CD4-positive, alpha-beta T cell treated with Interleukin-6 for 4 hours (primary cell): ENCODE measurements around the gene VPS13C.

ENCODE experiments used
- DNase-seq: peaks from one replicate; pipeline ENCODE4 v3.0.0-alpha.2; 2020; ENCODE audit warnings: mixed read lengths

The VPS13C gene

GRCh38 chr15:61840090-61840489 lies 220.2 kb downstream of the VPS13C start:
- DNase-seq, result no peak

GRCh38 chr15:61839546-61839945 lies 220.7 kb downstream of the VPS13C start:
- DNase-seq, result no peak

- peak; percentile 56 for DNase-seq
These were observed 224.6 kb downstream of the VPS13C start for GRCh38 chr15:61835496-61836106.

DNA sequence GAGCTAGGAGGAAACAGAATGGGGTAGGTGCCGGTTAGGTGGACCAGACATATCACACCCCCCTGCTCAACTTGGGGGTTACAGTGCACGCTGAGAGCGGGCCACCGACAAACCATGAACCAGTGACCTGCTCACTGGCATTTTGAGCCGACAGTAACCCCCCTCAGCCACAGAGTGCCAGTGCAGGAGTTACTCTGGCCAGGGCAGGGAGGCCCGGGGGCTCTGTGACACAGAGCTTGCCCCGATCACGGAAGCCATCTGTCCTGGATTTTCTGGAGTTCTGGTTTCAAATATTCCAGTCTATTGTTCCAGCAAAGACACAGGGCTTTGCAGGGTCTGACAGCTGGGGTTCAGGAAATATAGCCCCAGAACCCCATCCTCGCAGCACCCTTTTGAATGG lies 225.2 kb downstream of the VPS13C start:
- no peak for DNase-seq

- DNase-seq, result peak; percentile 70
These were observed 226.1 kb downstream of the VPS13C start for GRCh38 chr15:61834076-61834697.

- no peak for DNase-seq
These were observed 228.0 kb downstream of the VPS13C start for GRCh38 chr15:61832223-61832622.

GRCh38 chr15:61831505-61831921 lies 228.7 kb downstream of the VPS13C start:
- DNase-seq, result no peak

GRCh38 chr15:61830536-61831330 lies 229.5 kb downstream of the VPS13C start:
- DNase-seq, result no peak

GRCh38 chr15:61829514-61829889 lies 230.7 kb downstream of the VPS13C start:
- no peak for DNase-seq

DNA sequence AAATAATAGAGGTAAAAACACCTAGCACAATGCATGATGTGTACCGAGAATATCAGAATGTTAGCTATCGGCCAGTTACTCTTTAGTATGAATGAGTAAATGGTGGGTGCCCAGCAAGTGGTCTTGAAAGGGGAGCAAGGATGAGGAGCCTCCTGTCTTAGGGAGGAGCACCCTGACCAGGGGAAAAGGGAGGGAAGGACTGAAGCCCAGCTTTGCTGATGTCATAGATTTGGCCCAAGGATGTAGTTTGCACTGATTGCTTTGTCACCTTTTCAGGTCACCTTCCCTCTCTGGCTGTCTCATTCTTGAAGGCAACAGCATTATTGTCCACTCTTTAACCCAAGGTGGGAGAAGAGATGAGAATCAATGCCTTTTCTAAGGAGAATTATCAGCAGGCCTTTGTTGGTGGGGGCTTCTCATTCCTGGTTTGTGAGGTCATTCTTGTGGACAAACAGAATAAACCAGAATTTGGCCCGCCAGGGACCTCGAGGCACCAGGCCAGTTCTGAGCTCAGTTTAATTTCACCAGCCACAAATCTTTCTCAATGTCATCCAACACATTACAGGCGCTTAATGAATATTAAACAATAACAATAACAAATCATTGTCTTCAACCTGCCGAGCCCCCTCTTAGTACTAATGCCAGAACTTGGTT lies 231.3 kb downstream of the VPS13C start:
- DNase-seq, result no peak

- no peak for DNase-seq
These were observed 232.2 kb downstream of the VPS13C start for GRCh38 chr15:61828008-61828407.

GRCh38 chr15:61827131-61827530 lies 233.1 kb downstream of the VPS13C start:
- no peak for DNase-seq

DNA sequence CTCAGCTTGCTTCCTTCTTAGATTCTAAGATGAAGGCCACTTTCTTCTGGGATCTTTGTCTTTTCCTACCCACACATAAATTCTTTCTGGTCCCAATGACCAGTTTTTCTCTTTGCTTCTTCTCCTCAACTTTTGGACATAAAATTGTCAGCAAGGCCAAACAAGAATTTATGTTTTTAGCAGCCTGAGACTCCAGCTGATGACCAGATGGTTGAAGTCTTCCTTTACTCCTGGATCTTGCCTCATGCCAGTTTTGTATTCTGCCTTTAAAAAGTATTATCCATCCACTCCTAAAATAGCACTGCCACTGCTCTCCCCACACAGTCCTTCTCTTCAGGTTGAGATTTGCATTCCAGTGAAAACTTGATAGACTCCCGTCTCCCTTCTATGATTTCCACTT lies 236.0 kb downstream of the VPS13C start:
- no peak for DNase-seq

- DNase-seq, result no peak
These were observed 237.7 kb downstream of the VPS13C start for GRCh38 chr15:61822511-61822910.

- no peak for DNase-seq
These were observed 239.3 kb downstream of the VPS13C start for GRCh38 chr15:61820951-61821350.

GRCh38 chr15:61820212-61820611 lies 240.0 kb downstream of the VPS13C start:
- DNase-seq, result no peak

DNA sequence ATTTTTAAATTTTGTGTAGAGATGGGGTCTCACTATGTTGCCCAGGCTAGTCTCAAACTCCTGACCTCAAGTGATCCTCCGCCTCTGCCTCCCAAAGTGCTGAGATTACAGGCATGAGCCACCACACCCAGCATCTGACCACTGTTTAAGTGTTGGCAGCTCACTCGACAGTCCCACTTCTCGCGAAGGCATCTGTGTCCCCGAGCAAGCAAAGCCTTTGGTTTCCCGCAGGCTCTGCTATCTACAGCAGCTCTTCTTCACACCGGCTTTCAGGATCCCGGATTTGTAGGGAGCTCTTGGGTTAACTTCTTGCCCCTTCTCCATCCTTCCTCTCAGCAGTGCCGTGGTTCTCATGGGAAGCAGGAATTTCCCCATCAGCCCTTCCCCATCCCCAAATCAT lies 240.9 kb downstream of the VPS13C start:
- DNase-seq, result no peak

- no peak for DNase-seq
These were observed 241.4 kb downstream of the VPS13C start for GRCh38 chr15:61818801-61819200.

DNA sequence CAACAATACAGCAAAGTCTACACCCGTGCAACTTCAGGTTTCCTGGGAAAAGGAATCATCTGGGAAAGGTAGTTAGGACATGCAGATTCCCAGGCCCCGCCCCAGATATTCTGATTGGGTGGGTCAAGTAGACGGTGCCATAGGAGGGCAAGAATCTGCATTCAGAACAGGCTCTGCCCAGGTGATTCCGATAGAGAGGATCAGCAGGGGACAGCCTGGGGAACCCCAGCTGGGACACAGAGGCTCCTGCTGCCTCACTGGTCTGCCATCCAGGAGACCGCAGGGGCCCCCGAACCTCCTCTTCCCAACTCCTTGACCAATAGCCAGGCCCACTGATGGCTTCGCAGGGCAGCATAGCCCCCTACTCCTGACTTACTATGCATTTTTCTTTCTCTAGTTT lies 243.4 kb downstream of the VPS13C start:
- no peak for DNase-seq

DNA sequence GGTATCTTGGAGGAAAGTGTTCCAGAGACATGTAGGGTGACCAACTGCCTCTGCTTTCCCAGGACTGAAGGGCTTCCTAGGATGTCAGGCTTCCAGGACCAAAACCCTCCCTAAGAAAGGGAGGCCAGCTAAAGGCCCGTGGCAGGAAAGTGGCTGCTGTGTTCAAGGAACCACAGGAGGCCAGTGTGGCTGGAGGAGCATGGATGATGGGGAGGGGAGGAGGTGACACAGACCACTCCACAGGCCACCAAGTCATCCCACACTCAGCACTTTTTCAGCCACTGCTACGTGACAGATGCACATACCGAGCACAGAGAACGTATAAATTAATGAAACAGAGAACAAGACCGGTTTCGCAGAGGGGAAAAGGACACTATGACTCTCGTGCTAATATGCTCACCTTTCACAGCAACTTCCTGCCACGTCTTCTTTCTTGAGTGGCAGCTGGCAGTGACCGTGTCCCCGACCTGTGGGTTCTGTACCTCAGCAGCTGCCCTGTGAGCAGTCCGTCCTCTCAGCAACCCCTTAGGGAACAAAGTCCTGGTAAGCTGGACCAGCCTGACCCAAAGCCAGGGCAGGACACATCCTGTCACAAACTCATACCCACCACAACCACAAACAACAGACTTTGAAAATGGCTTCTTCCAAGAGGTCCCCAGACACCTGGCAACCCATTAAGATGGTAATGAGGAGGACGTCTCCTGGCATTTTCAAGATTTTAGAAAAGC lies 244.7 kb downstream of the VPS13C start:
- DNase-seq, result no peak

- no peak for DNase-seq
These were observed 247.8 kb downstream of the VPS13C start for GRCh38 chr15:61812476-61812875.

- no peak for DNase-seq
These were observed 248.3 kb downstream of the VPS13C start for GRCh38 chr15:61811952-61812351.

DNA sequence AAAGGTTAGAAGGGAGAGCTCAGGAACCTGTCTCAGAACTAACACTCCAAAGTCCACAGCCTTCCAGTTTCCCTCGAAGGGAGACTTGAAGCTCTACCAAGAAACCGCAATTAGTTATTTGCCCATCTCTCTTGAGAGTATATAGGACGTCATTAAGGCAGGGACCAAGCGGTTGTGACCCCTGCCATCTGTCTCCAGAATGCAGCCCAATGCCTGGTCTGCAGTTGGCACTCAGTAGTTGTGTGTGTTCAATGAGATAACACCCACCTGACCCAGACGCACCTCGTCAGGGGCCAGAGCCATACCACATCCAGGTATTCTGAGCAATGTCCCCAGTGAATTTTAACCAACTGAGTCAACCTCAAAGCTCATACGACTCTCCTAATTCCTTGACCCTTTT lies 251.0 kb downstream of the VPS13C start:
- DNase-seq, result no peak
